Measurements from ENCODE around the gene ACADVL.
"Not testable (repeated sequence)": the region's sequence is repeated elsewhere in the genome, so short reads cannot be mapped to it uniquely, and the experiment has no call there.

The ACADVL gene

GRCh38 chr17:7219812-7220592 lies at the start of gene ACADVL, which contains the start of gene DLG4:
TSS of gene ACADVL (plus strand) at chr17:7219938. CDS start at chr17:7219985, 47 bp downstream.
TSS of gene DLG4 (minus strand) at chr17:7219836.
- FAIRE-seq, result no peak
- TF ChIP-seq, protein P1, sequence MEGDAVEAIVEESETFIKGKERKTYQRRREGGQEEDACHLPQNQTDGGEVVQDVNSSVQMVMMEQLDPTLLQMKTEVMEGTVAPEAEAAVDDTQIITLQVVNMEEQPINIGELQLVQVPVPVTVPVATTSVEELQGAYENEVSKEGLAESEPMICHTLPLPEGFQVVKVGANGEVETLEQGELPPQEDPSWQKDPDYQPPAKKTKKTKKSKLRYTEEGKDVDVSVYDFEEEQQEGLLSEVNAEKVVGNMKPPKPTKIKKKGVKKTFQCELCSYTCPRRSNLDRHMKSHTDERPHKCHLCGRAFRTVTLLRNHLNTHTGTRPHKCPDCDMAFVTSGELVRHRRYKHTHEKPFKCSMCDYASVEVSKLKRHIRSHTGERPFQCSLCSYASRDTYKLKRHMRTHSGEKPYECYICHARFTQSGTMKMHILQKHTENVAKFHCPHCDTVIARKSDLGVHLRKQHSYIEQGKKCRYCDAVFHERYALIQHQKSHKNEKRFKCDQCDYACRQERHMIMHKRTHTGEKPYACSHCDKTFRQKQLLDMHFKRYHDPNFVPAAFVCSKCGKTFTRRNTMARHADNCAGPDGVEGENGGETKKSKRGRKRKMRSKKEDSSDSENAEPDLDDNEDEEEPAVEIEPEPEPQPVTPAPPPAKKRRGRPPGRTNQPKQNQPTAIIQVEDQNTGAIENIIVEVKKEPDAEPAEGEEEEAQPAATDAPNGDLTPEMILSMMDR (IDR thresholded peaks at IDR 0.05; ENCODE audit: insufficient read depth, missing control alignments), result no peak
- DNase-seq (ENCODE audit: insufficient read length, low spot score), result peak; percentile 84

GRCh38 chr17:7172522-7173191 lies 47.1 kb upstream of the ACADVL start:
- FAIRE-seq; DNase-seq (ENCODE audit: insufficient read length, low spot score): not testable (repeated sequence)

- FAIRE-seq (no peak), DNase-seq (ENCODE audit: insufficient read length, low spot score) (no peak)
- TF ChIP-seq, protein P1 (IDR thresholded peaks at IDR 0.05; ENCODE audit: insufficient read depth, missing control alignments), result no peak
These were observed 45.8 kb upstream of the ACADVL start for GRCh38 chr17:7173687-7174602.

- DNase-seq (ENCODE audit: insufficient read length, low spot score), result no peak
- TF ChIP-seq, protein P1 (IDR thresholded peaks at IDR 0.05; ENCODE audit: insufficient read depth, missing control alignments), result no peak
- FAIRE-seq, result peak; percentile 29
These were observed 45.0 kb upstream of the ACADVL start for GRCh38 chr17:7174603-7175326.

DNA sequence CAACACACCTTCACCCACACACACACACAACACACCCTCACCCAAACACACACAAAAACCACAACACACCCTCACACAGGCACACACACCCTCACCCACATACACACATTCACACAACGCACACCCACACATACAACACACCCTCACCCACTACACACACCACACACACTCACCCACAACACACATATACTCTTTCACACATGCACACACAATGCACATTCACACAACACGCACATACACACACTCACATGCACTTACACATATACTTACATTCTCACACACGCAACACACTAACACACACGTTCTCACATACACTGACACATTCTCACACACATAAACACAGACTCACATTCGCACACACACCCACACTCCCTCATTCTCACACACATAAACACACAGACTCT lies 44.4 kb upstream of the ACADVL start:
- DNase-seq (ENCODE audit: insufficient read length, low spot score), result no peak
- FAIRE-seq, result no peak
- TF ChIP-seq, protein P1 (IDR thresholded peaks at IDR 0.05; ENCODE audit: insufficient read depth, missing control alignments), result no peak

- TF ChIP-seq, protein P1 (IDR thresholded peaks at IDR 0.05; ENCODE audit: insufficient read depth, missing control alignments), result no peak
- DNase-seq (ENCODE audit: insufficient read length, low spot score) (no peak), FAIRE-seq (no peak)
These were observed 43.5 kb upstream of the ACADVL start for GRCh38 chr17:7176107-7176840.
